ENCODE measurements around the gene ANKRD44. TPM values are rescaled to one million over a fixed set of nuclear protein-coding genes. Genes with fewer than 3 reads are reported as not detected.
A peak's percentile ranks its signal among the peaks of the same experiment; 100 is the strongest.

Gene ANKRD44
- total RNA-seq, 2 donors from 2014 or later = 7.0 to 7.9 TPM

- intact Hi-C loops (cut with DNase I) = no loop called here
- no peaks in the 10 kb centered on the region for H3K4me1 ChIP-seq
- no peak for TF ChIP-seq CTCF (IDR thresholded peaks at IDR 0.05)
- no peak overlapping the region for H3K27ac ChIP-seq
- no peaks in the 10 kb centered on the region for H3K9me3 ChIP-seq
- H3K27me3 ChIP-seq = no peaks in the 10 kb centered on the region
- H3K9ac ChIP-seq (ENCODE audit: low read depth in 2 of 2, low read length in 2 of 2) = no peak overlapping the region
- H3K36me3 ChIP-seq = no peaks in the 10 kb centered on the region
- no peak overlapping the region for H3K4me3 ChIP-seq
- DNase-seq = no peak
Observed at GRCh38 chr2:197096649-197097048, 213.9 kb downstream of the ANKRD44 start.

- Histone ChIP-seq H3K9ac (ENCODE audit: low read depth in 2 of 2, low read length in 2 of 2) (no peak overlapping the region), H3K9me3 (no peaks in the 10 kb centered on the region), H3K36me3 (no peaks in the 10 kb centered on the region), H3K27ac (no peak overlapping the region), H3K4me1 (no peaks in the 10 kb centered on the region), H3K4me3 (no peak overlapping the region), H3K27me3 (no peaks in the 10 kb centered on the region)
- no peak for TF ChIP-seq CTCF (IDR thresholded peaks at IDR 0.05)
- intact Hi-C loops (cut with DNase I) = no loop called here
- DNase-seq = peak; percentile 26
Observed at GRCh38 chr2:197092431-197092830, 218.1 kb downstream of the ANKRD44 start.

DNA sequence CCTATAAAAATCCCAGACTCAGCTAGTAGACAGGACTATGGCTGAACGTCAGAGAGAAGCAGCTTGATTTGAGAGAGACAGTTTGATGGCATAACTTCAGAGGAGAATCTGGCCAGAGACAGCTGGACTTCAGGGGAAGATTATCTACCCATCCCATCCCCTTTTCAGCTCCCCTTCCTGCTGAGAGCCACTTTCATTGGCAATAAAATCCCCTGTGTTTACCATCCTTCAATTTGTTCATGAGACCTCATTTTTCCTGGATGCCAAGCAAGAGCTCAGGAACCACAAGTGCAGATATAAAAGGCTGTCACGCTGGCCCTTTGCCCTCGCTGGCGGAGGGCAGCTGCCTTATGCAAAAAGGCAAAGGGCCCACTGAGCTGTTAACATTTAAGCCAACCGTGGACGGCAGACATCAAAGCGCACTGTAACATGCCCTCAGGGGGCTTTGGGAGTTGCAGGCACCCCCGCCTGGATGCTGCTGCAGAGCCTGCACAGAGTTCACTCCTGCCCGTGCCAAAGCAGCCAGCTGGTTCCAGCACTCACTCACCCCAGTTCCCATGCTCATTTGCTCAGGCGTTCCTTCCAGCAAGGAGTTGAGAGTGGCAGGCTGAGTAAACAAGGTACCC is 219.7 kb downstream of the ANKRD44 start:
- no peak for DNase-seq
- Histone ChIP-seq H3K27ac (no peak overlapping the region), H3K4me1 (no peaks in the 10 kb centered on the region), H3K36me3 (no peaks in the 10 kb centered on the region), H3K9me3 (no peaks in the 10 kb centered on the region), H3K9ac (ENCODE audit: low read depth in 2 of 2, low read length in 2 of 2) (no peak overlapping the region), H3K4me3 (no peak overlapping the region), H3K27me3 (no peaks in the 10 kb centered on the region)
- no peak for TF ChIP-seq CTCF (IDR thresholded peaks at IDR 0.05)
- intact Hi-C loops (cut with DNase I) = no loop called here

DNA sequence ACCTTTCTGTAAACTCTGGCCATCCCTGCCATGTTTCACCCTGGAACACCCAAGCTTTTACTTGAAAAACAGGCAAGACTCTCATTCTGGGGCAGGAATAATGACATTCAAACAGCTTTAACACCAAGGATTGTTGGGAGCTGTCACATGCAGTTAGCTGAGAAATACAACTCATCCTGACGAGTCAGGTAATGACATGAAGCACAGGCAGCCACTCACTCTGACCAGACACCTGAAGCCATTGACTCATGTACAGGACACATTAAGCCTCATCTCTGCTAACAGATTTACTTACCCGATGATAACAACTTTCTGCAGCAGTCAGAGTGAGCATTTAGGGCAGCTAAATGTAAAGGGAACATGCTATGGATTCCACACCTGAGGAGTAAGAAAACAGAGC is 220.9 kb downstream of the ANKRD44 start:
- no peak for TF ChIP-seq CTCF (IDR thresholded peaks at IDR 0.05)
- intact Hi-C loops (cut with DNase I) = no loop called here
- no peaks in the 10 kb centered on the region for H3K9me3 ChIP-seq
- no peaks in the 10 kb centered on the region for H3K4me1 ChIP-seq
- no peak overlapping the region for H3K9ac ChIP-seq (ENCODE audit: low read depth in 2 of 2, low read length in 2 of 2)
- H3K4me3 ChIP-seq = no peak overlapping the region
- no peak overlapping the region for H3K27ac ChIP-seq
- no peaks in the 10 kb centered on the region for H3K36me3 ChIP-seq
- H3K27me3 ChIP-seq = no peaks in the 10 kb centered on the region
- DNase-seq = no peak

DNA sequence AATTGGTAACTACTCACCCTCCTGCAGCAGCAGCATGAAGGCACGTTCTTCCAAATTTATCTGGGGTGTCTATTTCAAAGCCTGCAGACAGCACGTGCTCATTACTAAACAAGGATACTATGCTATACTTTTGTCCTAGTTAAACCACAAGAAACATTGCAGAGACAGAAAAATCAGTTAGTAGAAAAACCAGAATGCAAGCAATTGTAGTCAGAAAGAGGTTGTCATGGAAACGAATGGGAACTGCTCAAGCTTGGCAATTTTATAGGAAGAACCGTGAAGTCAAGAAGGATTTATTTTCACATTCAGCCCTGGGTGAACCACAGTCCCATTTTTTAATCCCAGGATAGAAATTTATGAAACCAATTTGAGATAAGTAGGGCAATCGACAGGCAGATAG is 221.9 kb downstream of the ANKRD44 start:
- H3K9me3 ChIP-seq = no peaks in the 10 kb centered on the region
- no peak overlapping the region for H3K27ac ChIP-seq
- H3K4me1 ChIP-seq = no peaks in the 10 kb centered on the region
- no peaks in the 10 kb centered on the region for H3K36me3 ChIP-seq
- H3K4me3 ChIP-seq = no peak overlapping the region
- intact Hi-C loops (cut with DNase I) = no loop called here
- H3K9ac ChIP-seq (ENCODE audit: low read depth in 2 of 2, low read length in 2 of 2) = no peak overlapping the region
- no peaks in the 10 kb centered on the region for H3K27me3 ChIP-seq
- DNase-seq = no peak
- no peak for TF ChIP-seq CTCF (IDR thresholded peaks at IDR 0.05)

All from colonic mucosa (tissue), 4 donors.